IPS-NIHi7 (cell line): ENCODE results near the gene CTDNEP1.
A peak's percentile ranks its signal among the peaks of the same experiment; 100 is the strongest.

Experiments used
- DNase-seq: peaks from one replicate; pipeline ENCODE4 v3.0.0; 2012; ENCODE audit warnings: mixed read lengths; ENCODE audit errors: extremely low spot score

CTDNEP1 gene

GRCh38 chr17:7215136-7215638 lies 36.3 kb downstream of the CTDNEP1 start:
- no peak for DNase-seq

GRCh38 chr17:7214300-7215135 lies 37.0 kb downstream of the CTDNEP1 start:
- DNase-seq, result peak; percentile 92

- DNase-seq, result peak; percentile 76
These were observed 37.6 kb downstream of the CTDNEP1 start for GRCh38 chr17:7213895-7214299.

- DNase-seq, result no peak
These were observed 39.9 kb downstream of the CTDNEP1 start for GRCh38 chr17:7211491-7212273.

- DNase-seq, result no peak
These were observed 42.6 kb downstream of the CTDNEP1 start for GRCh38 chr17:7208754-7209460.

- peak; percentile 54 for DNase-seq
These were observed 43.4 kb downstream of the CTDNEP1 start for GRCh38 chr17:7208027-7208571.

- DNase-seq, result no peak
These were observed 44.2 kb downstream of the CTDNEP1 start for GRCh38 chr17:7207120-7208001.

- no peak for DNase-seq
These were observed 46.0 kb downstream of the CTDNEP1 start for GRCh38 chr17:7205561-7205960.

- peak; percentile 98 for DNase-seq
These were observed 46.6 kb downstream of the CTDNEP1 start for GRCh38 chr17:7204828-7205461.

- DNase-seq, result no peak
These were observed 47.2 kb downstream of the CTDNEP1 start for GRCh38 chr17:7204336-7204735.

GRCh38 chr17:7203391-7203790 lies 48.1 kb downstream of the CTDNEP1 start:
- no peak for DNase-seq

- no peak for DNase-seq
These were observed 54.7 kb downstream of the CTDNEP1 start for GRCh38 chr17:7196651-7197401.

GRCh38 chr17:7195971-7196370 lies 55.6 kb downstream of the CTDNEP1 start:
- DNase-seq, result no peak
